ENCODE measurements around the gene PKP1.

Gene PKP1

GRCh38 chr1:201365251-201365650 is 81.9 kb downstream of the PKP1 start:
- no peak for TF ChIP-seq CTCF (IDR thresholded peaks at IDR 0.05; ENCODE audit: poor library complexity, severe bottlenecking)
- Histone ChIP-seq H3K27me3 (ENCODE audit: insufficient read depth, poor library complexity, severe bottlenecking) (no peaks in the 10 kb centered on the region), H3K27ac (ENCODE audit: poor library complexity, severe bottlenecking) (no peak overlapping the region), H3K4me3 (ENCODE audit: severe bottlenecking) (no peak overlapping the region), H3K4me1 (ENCODE audit: insufficient read depth, poor library complexity, severe bottlenecking) (no peaks in the 10 kb centered on the region), H3K9me3 (ENCODE audit: severe bottlenecking) (no peaks in the 10 kb centered on the region), H3K36me3 (ENCODE audit: low read depth) (no peaks in the 10 kb centered on the region)
- ATAC-seq (ENCODE audit: low read depth), result no peak
- DNase-seq (ENCODE audit: low spot score), result no peak

GRCh38 chr1:201366696-201367095 is 83.4 kb downstream of the PKP1 start:
- no peaks in the 10 kb centered on the region for H3K9me3 ChIP-seq (ENCODE audit: severe bottlenecking)
- DNase-seq (ENCODE audit: low spot score), result no peak

GRCh38 chr1:201369209-201369608 is 85.9 kb downstream of the PKP1 start:
- H3K27ac ChIP-seq (ENCODE audit: poor library complexity, severe bottlenecking), result no peak overlapping the region
- TF ChIP-seq CTCF (IDR thresholded peaks at IDR 0.05; ENCODE audit: poor library complexity, severe bottlenecking), result no peak
- H3K4me1 ChIP-seq (ENCODE audit: insufficient read depth, poor library complexity, severe bottlenecking), result no peaks in the 10 kb centered on the region
- H3K36me3 ChIP-seq (ENCODE audit: low read depth), result no peaks in the 10 kb centered on the region
- H3K4me3 ChIP-seq (ENCODE audit: severe bottlenecking), result no peak overlapping the region
- peaks cover 5% of the 10 kb centered on the region for H3K27me3 ChIP-seq (ENCODE audit: insufficient read depth, poor library complexity, severe bottlenecking)
- ATAC-seq (ENCODE audit: low read depth), result no peak
- DNase-seq (ENCODE audit: low spot score), result no peak
- no peaks in the 10 kb centered on the region for H3K9me3 ChIP-seq (ENCODE audit: severe bottlenecking)

More at GRCh38 chr1:201366696-201367095, 83.4 kb downstream of the PKP1 start:
- Histone ChIP-seq H3K36me3 (ENCODE audit: low read depth) (no peaks in the 10 kb centered on the region), H3K27ac (ENCODE audit: poor library complexity, severe bottlenecking) (no peak overlapping the region), H3K27me3 (ENCODE audit: insufficient read depth, poor library complexity, severe bottlenecking) (no peaks in the 10 kb centered on the region), H3K4me1 (ENCODE audit: insufficient read depth, poor library complexity, severe bottlenecking) (no peaks in the 10 kb centered on the region), H3K4me3 (ENCODE audit: severe bottlenecking) (no peak overlapping the region)
- ATAC-seq (ENCODE audit: low read depth), result no peak
- TF ChIP-seq CTCF (IDR thresholded peaks at IDR 0.05; ENCODE audit: poor library complexity, severe bottlenecking), result no peak

GRCh38 chr1:201370500-201370899 is 87.2 kb downstream of the PKP1 start:
- H3K27ac ChIP-seq (ENCODE audit: poor library complexity, severe bottlenecking), result no peak overlapping the region
- no peak for DNase-seq (ENCODE audit: low spot score)
- H3K36me3 ChIP-seq (ENCODE audit: low read depth), result no peaks in the 10 kb centered on the region
- no peak overlapping the region for H3K4me3 ChIP-seq (ENCODE audit: severe bottlenecking)
- ATAC-seq (ENCODE audit: low read depth), result no peak
- no peaks in the 10 kb centered on the region for H3K9me3 ChIP-seq (ENCODE audit: severe bottlenecking)
- H3K27me3 ChIP-seq (ENCODE audit: insufficient read depth, poor library complexity, severe bottlenecking), result peaks cover 6% of the 10 kb centered on the region
- no peak for TF ChIP-seq CTCF (IDR thresholded peaks at IDR 0.05; ENCODE audit: poor library complexity, severe bottlenecking)
- H3K4me1 ChIP-seq (ENCODE audit: insufficient read depth, poor library complexity, severe bottlenecking), result no peaks in the 10 kb centered on the region

GRCh38 chr1:201371276-201371675 is 88.0 kb downstream of the PKP1 start:
- Histone ChIP-seq H3K36me3 (ENCODE audit: low read depth) (no peaks in the 10 kb centered on the region), H3K4me3 (ENCODE audit: severe bottlenecking) (no peak overlapping the region), H3K4me1 (ENCODE audit: insufficient read depth, poor library complexity, severe bottlenecking) (peaks cover 3% of the 10 kb centered on the region), H3K9me3 (ENCODE audit: severe bottlenecking) (no peaks in the 10 kb centered on the region), H3K27ac (ENCODE audit: poor library complexity, severe bottlenecking) (no peak overlapping the region), H3K27me3 (ENCODE audit: insufficient read depth, poor library complexity, severe bottlenecking) (peaks cover 6% of the 10 kb centered on the region)
- no peak for ATAC-seq (ENCODE audit: low read depth)
- no peak for TF ChIP-seq CTCF (IDR thresholded peaks at IDR 0.05; ENCODE audit: poor library complexity, severe bottlenecking)
- no peak for DNase-seq (ENCODE audit: low spot score)
